Measurements from ENCODE around the gene TMEM178B. TPM values are rescaled to one million over a fixed set of nuclear protein-coding genes. Genes with fewer than 3 reads are reported as not detected.

Gene TMEM178B
- total RNA-seq, 4 donors from 2014 or later: 7.7 to 49.9 (median 25.9) TPM

GRCh38 chr7:141312395-141312794 lies 238.5 kb downstream of the TMEM178B start:
- WGBS, 2 donors: 82 to 91% methylated on average over 2 of the region's 2 CpGs
- Histone ChIP-seq H3K4me3 (replicated peaks in 1 of 3) (no peak overlapping the region), H3K27ac (no peak overlapping the region), H3K36me3 (no peaks in the 10 kb centered on the region), H3K9me3 (no peaks in the 10 kb centered on the region), H3K27me3 (no peaks in the 10 kb centered on the region), H3K4me1 (no peaks in the 10 kb centered on the region)
- DNase-seq: no peak
- TF ChIP-seq POLR2A (IDR thresholded peaks at IDR 0.05) (no peak), CTCF (IDR thresholded peaks at IDR 0.05) (no peak)
- intact Hi-C loops (cut with DNase I): no loop called here

GRCh38 chr7:141312828-141313521 lies 239.1 kb downstream of the TMEM178B start:
- no peaks in the 10 kb centered on the region for H3K9me3 ChIP-seq
- intact Hi-C loops (cut with DNase I): no loop called here
- no peak overlapping the region for H3K27ac ChIP-seq
- WGBS, 2 donors: 62 to 73% methylated on average over 2 of the region's 2 CpGs
- H3K4me3 ChIP-seq (replicated peaks in 1 of 3): no peak overlapping the region
- H3K27me3 ChIP-seq: no peaks in the 10 kb centered on the region
- H3K4me1 ChIP-seq: no peaks in the 10 kb centered on the region
- DNase-seq: no peak
- TF ChIP-seq POLR2A (IDR thresholded peaks at IDR 0.05) (no peak), CTCF (IDR thresholded peaks at IDR 0.05) (no peak)
- H3K36me3 ChIP-seq: no peaks in the 10 kb centered on the region

- intact Hi-C loops (cut with DNase I): no loop called here
- TF ChIP-seq CTCF (IDR thresholded peaks at IDR 0.05) (no peak), POLR2A (IDR thresholded peaks at IDR 0.05) (no peak)
- Histone ChIP-seq H3K27me3 (no peaks in the 10 kb centered on the region), H3K36me3 (no peaks in the 10 kb centered on the region), H3K4me1 (no peaks in the 10 kb centered on the region), H3K4me3 (replicated peaks in 1 of 3) (no peak overlapping the region), H3K27ac (no peak overlapping the region), H3K9me3 (no peaks in the 10 kb centered on the region)
- DNase-seq: no peak
- WGBS, 2 donors: 72 to 77% methylated on average over 5 of the region's 5 CpGs
Observed at GRCh38 chr7:141313896-141314295, 240.0 kb downstream of the TMEM178B start.

GRCh38 chr7:141317033-141317585 lies 243.2 kb downstream of the TMEM178B start:
- no peak overlapping the region for H3K4me3 ChIP-seq (replicated peaks in 1 of 3)
- DNase-seq: no peak
- no peaks in the 10 kb centered on the region for H3K27me3 ChIP-seq
- TF ChIP-seq POLR2A (IDR thresholded peaks at IDR 0.05): no peak
- TF ChIP-seq CTCF (IDR thresholded peaks at IDR 0.05): no peak
- intact Hi-C loops (cut with DNase I): no loop called here
- 82 to 95% methylated on average over 3 of the region's 3 CpGs for WGBS, 2 donors
- H3K4me1 ChIP-seq: no peaks in the 10 kb centered on the region
- no peaks in the 10 kb centered on the region for H3K9me3 ChIP-seq
- no peak overlapping the region for H3K27ac ChIP-seq
- H3K36me3 ChIP-seq: no peaks in the 10 kb centered on the region

GRCh38 chr7:141320287-141320686 lies 246.4 kb downstream of the TMEM178B start:
- DNase-seq: no peak
- no peaks in the 10 kb centered on the region for H3K9me3 ChIP-seq
- 90 to 96% methylated on average over 3 of the region's 3 CpGs for WGBS, 2 donors
- intact Hi-C loops (cut with DNase I): no loop called here
- H3K4me1 ChIP-seq: no peaks in the 10 kb centered on the region
- no peaks in the 10 kb centered on the region for H3K36me3 ChIP-seq
- no peak overlapping the region for H3K27ac ChIP-seq
- TF ChIP-seq POLR2A (IDR thresholded peaks at IDR 0.05): no peak
- no peak for TF ChIP-seq CTCF (IDR thresholded peaks at IDR 0.05)
- H3K4me3 ChIP-seq (replicated peaks in 1 of 3): no peak overlapping the region
- no peaks in the 10 kb centered on the region for H3K27me3 ChIP-seq

All from thyroid gland (tissue), 4 donors.